DOHH2 (cell line): Measurements from ENCODE around the gene NFATC4.
"Not testable (repeated sequence)": the region's sequence is repeated elsewhere in the genome, so short reads cannot be mapped to it uniquely, and the experiment has no call there.

Experiments
- H3F3A ChIP-seq: fragments of 200-600 bp; sonication (generic), shearing (Covaris generic); 2 replicates; pipeline ENCODE4 v1.6.0; 2016; ENCODE audit warnings: antibody characterized with exemption, mild to moderate bottlenecking; ENCODE audit not compliant: control insufficient read depth, insufficient read depth
- H3K27ac ChIP-seq: fragments of 200-600 bp; sonication (generic); 2 replicates; pipeline ENCODE4 v1.5.1; 2014; ENCODE audit warnings: low read depth, mild to moderate bottlenecking, low read length, moderate library complexity
- H3K27me3 ChIP-seq: fragments of 200-600 bp; sonication (generic); 2 replicates; pipeline ENCODE4 v1.6.1; 2014; ENCODE audit warnings: mild to moderate bottlenecking, low read length, mixed read lengths; ENCODE audit not compliant: control insufficient read depth
- H3K36me3 ChIP-seq: fragments of 200-600 bp; sonication (generic); 2 replicates; pipeline ENCODE4 v1.6.1; 2014; ENCODE audit warnings: mild to moderate bottlenecking, low read length, moderate library complexity, mixed read lengths; ENCODE audit not compliant: control insufficient read depth
- H3K4me1 ChIP-seq: fragments of 200-600 bp; sonication (generic); 2 replicates; pipeline ENCODE4 v1.6.1; 2014; ENCODE audit warnings: mild to moderate bottlenecking, low read length, mixed read lengths; ENCODE audit not compliant: control insufficient read depth
- H3K4me2 ChIP-seq: fragments of 200-600 bp; sonication (generic); 2 replicates; pipeline ENCODE4 v1.6.0; 2014; ENCODE audit warnings: mild to moderate bottlenecking, low read length, moderate library complexity
- H3K4me3 ChIP-seq: fragments of 200-600 bp; sonication (generic); 2 replicates; pipeline ENCODE4 v1.5.1; 2014; ENCODE audit warnings: mild to moderate bottlenecking, low read length, mixed read lengths
- H3K79me2 ChIP-seq: fragments of 200-600 bp; sonication (generic); 2 replicates; pipeline ENCODE4 v1.6.1; 2014; ENCODE audit warnings: mild to moderate bottlenecking, low read length, mixed read lengths; ENCODE audit not compliant: control insufficient read depth
- H3K9me2 ChIP-seq: fragments of 200-600 bp; sonication (generic); replicated peaks from 2 replicates; pipeline ENCODE4 v1.6.1; 2014; ENCODE audit warnings: mild to moderate bottlenecking, low read length, mixed read lengths; ENCODE audit not compliant: control insufficient read depth
- H3K9me3 ChIP-seq: fragments of 200-600 bp; sonication (generic); 2 replicates; pipeline ENCODE4 v1.6.1; 2014; ENCODE audit warnings: antibody characterized with exemption, low read length, mixed read lengths; ENCODE audit not compliant: control insufficient read depth, insufficient read depth
- H4K20me1 ChIP-seq: fragments of 200-600 bp; sonication (generic); 2 replicates; pipeline ENCODE4 v1.6.0; 2014; ENCODE audit warnings: low read depth, mild to moderate bottlenecking, antibody characterized with exemption, low read length, moderate library complexity; ENCODE audit not compliant: control insufficient read depth, insufficient read depth
- CTCF ChIP-seq: fragments of 200-600 bp; sonication (generic); IDR thresholded peaks from one replicate; pipeline ENCODE4 v1.5.1; 2014; ENCODE audit warnings: antibody characterized with exemption, mild to moderate bottlenecking, low read depth, low read length; ENCODE audit not compliant: poor library complexity, severe bottlenecking
- EZH2phosphoT487 ChIP-seq: fragments of 200-600 bp; sonication (generic); IDR thresholded peaks from 2 replicates; pipeline ENCODE4 v1.6.1; 2017; ENCODE audit warnings: borderline replicate concordance, mild to moderate bottlenecking, antibody characterized with exemption, low read length, moderate library complexity, mixed read lengths

NFATC4 gene

GRCh38 chr14:24349742-24350141 is 18.2 kb upstream of the NFATC4 start:
- Histone ChIP-seq H3K4me1 (peaks cover 4% of the 10 kb centered on the region; the same call in 1 of the 2 replicates), H3K9me3 (no peaks in the 10 kb centered on the region), H3K4me2 (no peak overlapping the region), H3K9me2 (no peaks in the 10 kb centered on the region), H3K36me3 (no peaks in the 10 kb centered on the region), H3K27me3 (peaks cover 45% of the 10 kb centered on the region), H3F3A (no peaks in the 10 kb centered on the region), H3K79me2 (no peaks in the 10 kb centered on the region), H4K20me1 (no peaks in the 10 kb centered on the region), H3K27ac (no peak overlapping the region), H3K4me3 (no peak overlapping the region)
- TF ChIP-seq CTCF (no peak), EZH2phosphoT487 (no peak)

GRCh38 chr14:24351517-24351916 is 16.5 kb upstream of the NFATC4 start:
- Histone ChIP-seq H3K9me3 (no peaks in the 10 kb centered on the region), H3K9me2 (no peaks in the 10 kb centered on the region), H3K36me3 (no peaks in the 10 kb centered on the region), H4K20me1 (no peaks in the 10 kb centered on the region), H3K27ac (no peak overlapping the region), H3K4me3 (no peak overlapping the region), H3K4me1 (peaks cover 4% of the 10 kb centered on the region; the same call in 1 of the 2 replicates), H3F3A (no peaks in the 10 kb centered on the region), H3K4me2 (no peak overlapping the region), H3K79me2 (no peaks in the 10 kb centered on the region), H3K27me3 (peaks cover 43% of the 10 kb centered on the region)
- TF ChIP-seq CTCF (peak; percentile 13), EZH2phosphoT487 (no peak)

- Histone ChIP-seq H3K4me3 (no peak overlapping the region), H3K9me2 (no peaks in the 10 kb centered on the region), H3K27me3 (peaks cover 33% of the 10 kb centered on the region), H3K27ac (no peak overlapping the region), H3F3A (no peaks in the 10 kb centered on the region), H3K79me2 (no peaks in the 10 kb centered on the region), H3K36me3 (no peaks in the 10 kb centered on the region), H4K20me1 (no peaks in the 10 kb centered on the region), H3K4me2 (no peak overlapping the region), H3K4me1 (peaks cover 4% of the 10 kb centered on the region; the same call in 1 of the 2 replicates), H3K9me3 (no peaks in the 10 kb centered on the region)
- no peak for TF ChIP-seq CTCF
- TF ChIP-seq EZH2phosphoT487 = no peak
Observed at GRCh38 chr14:24353559-24354481, 14.2 kb upstream of the NFATC4 start.

- H3K27ac ChIP-seq, H3F3A ChIP-seq, H4K20me1 ChIP-seq, H3K4me1 ChIP-seq, H3K79me2 ChIP-seq, H3K4me2 ChIP-seq, H3K36me3 ChIP-seq, H3K4me3 ChIP-seq, H3K9me2 ChIP-seq, H3K9me3 ChIP-seq: not testable (repeated sequence)
- H3K27me3 ChIP-seq = peaks cover 27% of the 10 kb centered on the region
Observed at GRCh38 chr14:24354482-24354825, 13.5 kb upstream of the NFATC4 start.
